ENCODE data around the gene NVL. TPM values are rescaled to one million over a fixed set of nuclear protein-coding genes. Genes with fewer than 3 reads are reported as not detected.
A peak's percentile ranks its signal among the peaks of the same experiment; 100 is the strongest.

The NVL gene
- total RNA-seq, 1 experiment from 2014 or later: 81.5 TPM

- Mint-ChIP-seq H3K9me3 (ENCODE audit: unreplicated experiment) (no peaks in the 10 kb centered on the region), H3K27ac (ENCODE audit: low read depth, unreplicated experiment) (peak overlapping the region; percentile 65), H3K36me3 (ENCODE audit: insufficient read depth, unreplicated experiment) (peaks cover 97% of the 10 kb centered on the region), H3K27me3 (ENCODE audit: insufficient read depth, unreplicated experiment) (no peaks in the 10 kb centered on the region), H3K4me1 (ENCODE audit: insufficient read depth, unreplicated experiment) (peaks cover 6% of the 10 kb centered on the region), H3K4me3 (ENCODE audit: unreplicated experiment) (no peak overlapping the region)
- BruUV-seq (replicated peaks): no TSS peak
- no peak for TF ChIP-seq CTCF (IDR thresholded peaks at IDR 0.05; ENCODE audit: unreplicated experiment)
- ChIA-PET CTCF (interaction anchor here (0.6 to 1.5 kb wide), 9 partner anchors 11 to 602 kb away, joined by 3 to 5 read pairs (median 4); no protein-coding TSS in a partner anchor), POLR2A (interaction anchor here (0.6 to 2.2 kb wide), 16 partner anchors 9 to 573 kb away, joined by 3 to 14 read pairs (median 4); partner anchors contain the start of gene NVL)
- intact Hi-C loops (cut with micrococcal nuclease): loop anchor here (1.0 to 10.0 kb wide), 2 partner anchors 116 to 184 kb away; partner anchors contain the start of gene DEGS1
- peak; percentile 90 for DNase-seq (ENCODE audit: unreplicated experiment)
Observed at GRCh38 chr1:224300346-224300745, 29.6 kb downstream of the NVL start.

GRCh38 chr1:224298346-224299330 is 31.3 kb downstream of the NVL start:
- H3K4me3 Mint-ChIP-seq (ENCODE audit: unreplicated experiment): no peak overlapping the region
- CTCF ChIA-PET: interaction anchor here (1.1 to 1.5 kb wide), 2 partner anchors 13 to 140 kb away, joined by 4 to 5 read pairs; no protein-coding TSS in a partner anchor
- intact Hi-C loops (cut with micrococcal nuclease): no loop called here
- no peak for TF ChIP-seq CTCF (IDR thresholded peaks at IDR 0.05; ENCODE audit: unreplicated experiment)
- peaks cover 6% of the 10 kb centered on the region for H3K4me1 Mint-ChIP-seq (ENCODE audit: insufficient read depth, unreplicated experiment)
- POLR2A ChIA-PET: interaction anchor here (0.5 to 2.2 kb wide), 5 partner anchors 11 to 116 kb away, joined by 3 to 10 read pairs (median 6); no protein-coding TSS in a partner anchor
- H3K27me3 Mint-ChIP-seq (ENCODE audit: insufficient read depth, unreplicated experiment): no peaks in the 10 kb centered on the region
- peak overlapping the region; percentile 53 for H3K27ac Mint-ChIP-seq (ENCODE audit: low read depth, unreplicated experiment)
- no peaks in the 10 kb centered on the region for H3K9me3 Mint-ChIP-seq (ENCODE audit: unreplicated experiment)
- BruUV-seq (replicated peaks): no TSS peak
- peaks cover 97% of the 10 kb centered on the region for H3K36me3 Mint-ChIP-seq (ENCODE audit: insufficient read depth, unreplicated experiment)
- no peak for DNase-seq (ENCODE audit: unreplicated experiment)

GRCh38 chr1:224294775-224295174 is 35.2 kb downstream of the NVL start:
- Mint-ChIP-seq H3K9me3 (ENCODE audit: unreplicated experiment) (no peaks in the 10 kb centered on the region), H3K27me3 (ENCODE audit: insufficient read depth, unreplicated experiment) (no peaks in the 10 kb centered on the region), H3K4me1 (ENCODE audit: insufficient read depth, unreplicated experiment) (no peaks in the 10 kb centered on the region), H3K4me3 (ENCODE audit: unreplicated experiment) (no peak overlapping the region), H3K27ac (ENCODE audit: low read depth, unreplicated experiment) (no peak overlapping the region), H3K36me3 (ENCODE audit: insufficient read depth, unreplicated experiment) (peaks cover 94% of the 10 kb centered on the region)
- TF ChIP-seq CTCF (IDR thresholded peaks at IDR 0.05; ENCODE audit: unreplicated experiment): no peak
- no peak for DNase-seq (ENCODE audit: unreplicated experiment)
- intact Hi-C loops (cut with micrococcal nuclease): no loop called here
- no TSS peak for BruUV-seq (replicated peaks)
- POLR2A ChIA-PET: no interaction called here
- CTCF ChIA-PET: no interaction called here

- H3K4me1 Mint-ChIP-seq (ENCODE audit: insufficient read depth, unreplicated experiment): no peaks in the 10 kb centered on the region
- H3K27ac Mint-ChIP-seq (ENCODE audit: low read depth, unreplicated experiment): no peak overlapping the region
Observed at GRCh38 chr1:224292419-224292818, 37.6 kb downstream of the NVL start.

More at GRCh38 chr1:224292419-224292818, 37.6 kb downstream of the NVL start:
- BruUV-seq (replicated peaks): no TSS peak
- H3K9me3 Mint-ChIP-seq (ENCODE audit: unreplicated experiment): no peaks in the 10 kb centered on the region
- H3K4me3 Mint-ChIP-seq (ENCODE audit: unreplicated experiment): no peak overlapping the region
- intact Hi-C loops (cut with micrococcal nuclease): no loop called here
- peaks cover 97% of the 10 kb centered on the region for H3K36me3 Mint-ChIP-seq (ENCODE audit: insufficient read depth, unreplicated experiment)
- ChIA-PET CTCF (interaction anchor here (0.7 to 1.4 kb wide), 5 partner anchors 42 to 180 kb away, joined by 3 to 4 read pairs (median 3); no protein-coding TSS in a partner anchor), POLR2A (interaction anchor here (0.6 to 2.3 kb wide), 8 partner anchors 8 to 636 kb away, joined by 3 to 9 read pairs (median 4); partner anchors contain the start of gene NVL)
- DNase-seq (ENCODE audit: unreplicated experiment): peak; percentile 38
- TF ChIP-seq CTCF (IDR thresholded peaks at IDR 0.05; ENCODE audit: unreplicated experiment): no peak
- H3K27me3 Mint-ChIP-seq (ENCODE audit: insufficient read depth, unreplicated experiment): no peaks in the 10 kb centered on the region
